ENCODE results near the gene MRPL50. TPM values are rescaled to one million over a fixed set of nuclear protein-coding genes. Genes with fewer than 3 reads are reported as not detected.

Gene MRPL50
- polyA plus RNA-seq, 2 of the 4 experiments (the other 2 are of a cell fraction), result 24.7 to 42.5 TPM

GRCh38 chr9:101446732-101447131 lies 48.3 kb upstream of the MRPL50 start:
- POLR2A ChIA-PET, result no interaction called here
- DNase-seq (ENCODE audit: low read depth in 1 of 2, low spot score in 1 of 2) (no peak), ATAC-seq (no peak), FAIRE-seq (no peak)
- no peak overlapping the region for H3K4me2 ChIP-seq
- CTCF ChIA-PET, result interaction anchor here (1.0 to 1.7 kb wide), 3 partner anchors 24 to 135 kb away, joined by 3 to 14 read pairs (median 3); no protein-coding TSS in a partner anchor
- no peak overlapping the region for H3K27ac ChIP-seq
- peaks cover 7% of the 10 kb centered on the region; the same call in 1 of the 3 replicates for H3K9me3 ChIP-seq
- no peak overlapping the region for H3K4me3 ChIP-seq
- TF ChIP-seq HOXB13 (CRISPR knock-in tag; IDR thresholded peaks at IDR 0.05; ENCODE audit: low read depth) (no peak), POLR2A (IDR thresholded peaks at IDR 0.05; ENCODE audit: low read length) (no peak), SREBF2 (IDR thresholded peaks at IDR 0.05) (no peak), KDM5A (IDR thresholded peaks at IDR 0.05) (no peak)
- H3K4me1 ChIP-seq, result 0 out of 3 replicates have a peak, but pooled peaks cover 4% of the 10 kb centered on the region

GRCh38 chr9:101445353-101446029 lies 47.1 kb upstream of the MRPL50 start:
- H3K4me2 ChIP-seq, result peak overlapping the region; percentile 83

GRCh38 chr9:101443364-101443771 lies 45.0 kb upstream of the MRPL50 start:
- Histone ChIP-seq H3K4me2 (no peak overlapping the region), H3K4me1 (0 out of 3 replicates have a peak, but pooled peaks cover 4% of the 10 kb centered on the region), H3K27ac (no peak overlapping the region), H3K9me3 (peaks cover 7% of the 10 kb centered on the region; the same call in 1 of the 3 replicates), H3K4me3 (no peak overlapping the region)
- ChIA-PET CTCF (interaction anchor here (1.5 to 2.2 kb wide), 2 partner anchors 12 to 15 kb away, joined by 3 to 7 read pairs; no protein-coding TSS in a partner anchor), POLR2A (no interaction called here)
- TF ChIP-seq ATOH8 (CRISPR knock-in tag; IDR thresholded peaks at IDR 0.05; ENCODE audit: low read depth), result no peak
- no peak for TF ChIP-seq JUNB (IDR thresholded peaks at IDR 0.05)
- TF ChIP-seq ZFP36 (IDR thresholded peaks at IDR 0.05; ENCODE audit: borderline replicate concordance, partially characterized antibody), result no peak
- no peak for TF ChIP-seq NFE2L2 (conservative IDR thresholded peaks at IDR 0.05; ENCODE audit: low read length)
- no peak for TF ChIP-seq ELK1 (IDR thresholded peaks at IDR 0.05; ENCODE audit: low read depth, low read length)
- TF ChIP-seq HOXB5 (CRISPR knock-in tag; IDR thresholded peaks at IDR 0.05), result no peak
- no peak for TF ChIP-seq ESRRA (IDR thresholded peaks at IDR 0.05; ENCODE audit: borderline replicate concordance, low read length)
- no peak for TF ChIP-seq FOSB (CRISPR knock-in tag; IDR thresholded peaks at IDR 0.05)
- TF ChIP-seq CTCF (IDR thresholded peaks at IDR 0.05), result no peak
- TF ChIP-seq KDM1A (IDR thresholded peaks at IDR 0.05; ENCODE audit: low read depth), result no peak
- TF ChIP-seq RFX5 (IDR thresholded peaks at IDR 0.05), result no peak
- TF ChIP-seq NPAS2 (CRISPR knock-in tag; IDR thresholded peaks at IDR 0.05; ENCODE audit: borderline replicate concordance), result no peak
- TF ChIP-seq NR3C1 (IDR thresholded peaks at IDR 0.05), result no peak
- no peak for TF ChIP-seq ZSCAN20 (CRISPR knock-in tag; IDR thresholded peaks at IDR 0.05)
- no peak for TF ChIP-seq MAZ (IDR thresholded peaks at IDR 0.05; ENCODE audit: borderline replicate concordance, low read depth, low read length)
- no peak for TF ChIP-seq MAFK (IDR thresholded peaks at IDR 0.05; ENCODE audit: partially characterized antibody)
- 71% methylated on average over 9 of the region's 9 CpGs for WGBS (ENCODE audit: missing lambda C conversion rate)
- no peak for DNase-seq (ENCODE audit: low read depth in 1 of 2, low spot score in 1 of 2)
- no peak for FAIRE-seq
- ATAC-seq, result no peak

More at GRCh38 chr9:101445353-101446029, 47.1 kb upstream of the MRPL50 start:
- DNase-seq (ENCODE audit: low read depth in 1 of 2, low spot score in 1 of 2) (no peak), FAIRE-seq (no peak), ATAC-seq (no peak)
- POLR2A ChIA-PET, result no interaction called here
- TF ChIP-seq CBX2 (IDR thresholded peaks at IDR 0.05; ENCODE audit: borderline replicate concordance, low read depth), result no peak
- TF ChIP-seq CEBPB (IDR thresholded peaks at IDR 0.05), result peak; percentile 20 to 41; a peak in 3 of 4 replicates
- WGBS (ENCODE audit: missing lambda C conversion rate), result 28% methylated on average over 5 of the region's 5 CpGs
- Histone ChIP-seq H3K4me1 (0 out of 3 replicates have a peak, but pooled peaks cover 4% of the 10 kb centered on the region), H3K9me3 (peaks cover 7% of the 10 kb centered on the region; the same call in 1 of the 3 replicates), H3K27ac (peak overlapping the region; percentile 66 to 70), H3K4me3 (peak overlapping the region; percentile 32)
- CTCF ChIA-PET, result interaction anchor here (0.7 to 1.7 kb wide), 6 partner anchors 23 to 326 kb away, joined by 3 to 14 read pairs (median 3); a partner anchor contains a TSS

All from A549 (cell line).